ENCODE data around the gene ZMYND10. TPM values are rescaled to one million over a fixed set of nuclear protein-coding genes. Genes with fewer than 3 reads are reported as not detected.

ZMYND10 gene
- 0.48 and 1.4 TPM in 2 replicates for total RNA-seq

GRCh38 chr3:50345586-50346234 lies at the start of gene ZMYND10:
Gene ZMYND10, minus strand, starts transcription at chr3:50345732. Its CDS starts 153 bp downstream, at chr3:50345579.

DNA sequence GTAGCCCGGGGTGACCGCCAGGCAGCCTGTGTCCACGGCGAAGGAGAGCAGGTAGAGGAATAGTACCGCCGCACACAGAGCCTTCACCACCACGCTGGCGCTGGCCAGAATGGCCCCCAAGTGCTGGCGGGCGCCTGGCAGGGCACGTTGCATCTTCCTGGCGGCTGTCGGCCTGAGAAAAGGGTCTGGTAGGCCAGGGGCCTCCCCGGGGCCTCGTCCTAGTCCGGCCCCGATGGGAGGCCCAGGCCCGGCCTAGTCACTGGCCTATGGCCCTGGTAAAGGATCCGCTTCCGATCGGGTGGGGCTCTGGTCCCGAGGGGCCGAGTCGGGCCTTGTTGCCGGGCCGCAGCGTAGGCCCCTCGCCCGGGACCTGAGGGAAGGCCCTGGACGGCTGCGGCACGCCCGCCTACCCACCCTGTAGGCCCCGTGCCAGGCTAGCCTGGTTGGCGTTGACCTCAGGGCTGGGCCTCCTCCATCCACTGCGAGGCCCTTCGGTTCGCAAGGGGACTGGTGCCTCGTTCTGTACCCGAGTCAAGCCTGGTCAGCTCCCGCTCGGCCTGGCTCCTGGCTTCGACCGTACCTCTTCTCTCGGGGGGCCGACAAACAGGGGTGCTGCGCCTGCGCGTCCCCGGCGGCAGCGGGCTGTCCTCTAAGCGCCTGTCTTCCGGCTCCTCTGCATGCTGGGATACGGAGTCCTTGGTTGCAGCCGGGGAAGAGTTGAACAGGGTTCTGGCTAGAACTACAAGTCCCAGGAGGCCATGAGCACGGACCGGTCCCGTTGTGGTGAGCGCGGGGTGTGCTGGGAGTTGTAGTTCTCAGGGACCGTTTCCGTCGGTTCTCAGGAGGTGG lies 13.6 kb upstream of the ZMYND10 start, which contains the start of gene TMEM115:
Gene TMEM115 (minus strand): TSS at position 611 of the 849 bp plus-strand sequence. CDS start 458 bp downstream, at position 153.

DNA sequence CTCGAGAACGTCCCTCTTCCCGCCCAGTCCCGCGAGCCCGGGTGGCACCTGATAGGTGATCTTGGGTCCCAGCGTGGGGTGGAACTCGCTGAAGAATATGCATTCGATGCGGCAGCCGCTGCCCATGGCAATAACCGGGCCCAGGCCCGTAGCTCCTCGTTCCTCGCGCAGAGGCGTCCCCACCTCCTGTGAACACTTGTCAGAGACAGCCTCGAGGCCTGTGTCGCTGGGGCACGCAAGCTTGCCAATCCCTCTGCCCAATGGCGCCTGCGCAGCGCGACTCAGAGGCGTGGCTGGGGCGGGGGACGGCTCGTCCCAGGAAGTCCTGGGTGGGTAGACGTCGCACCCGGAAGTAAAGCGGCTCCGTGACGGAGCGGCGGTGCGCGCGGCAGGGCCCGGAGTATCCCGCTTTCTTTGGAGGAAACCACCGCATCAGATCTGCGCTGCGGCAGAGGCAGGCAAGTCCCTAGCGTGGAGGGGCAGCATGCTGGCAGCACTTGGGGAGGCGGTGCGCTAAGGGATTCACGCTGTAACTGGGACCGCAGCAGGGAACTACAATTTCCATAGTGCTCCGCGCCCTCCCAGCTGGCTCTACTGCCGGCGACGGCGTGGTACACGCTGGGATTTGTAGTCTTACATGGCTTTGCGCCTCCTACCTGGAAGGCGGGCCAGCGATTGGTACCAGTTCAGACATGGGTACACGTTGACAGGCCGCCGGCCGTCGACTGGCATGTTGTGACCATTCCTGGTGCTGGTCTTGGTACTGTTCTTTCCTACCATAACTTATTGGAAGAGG lies 5.2 kb upstream of the ZMYND10 start, which contains the start of the genes CYB561D2 and NPRL2:
Gene CYB561D2 (plus strand): TSS at position 336 of the 796 bp plus-strand sequence. CDS start 572 bp downstream, outside the sequence.
Gene NPRL2 (minus strand): TSS at position 249 of the 796 bp plus-strand sequence. CDS start 123 bp downstream, at position 126.

DNA sequence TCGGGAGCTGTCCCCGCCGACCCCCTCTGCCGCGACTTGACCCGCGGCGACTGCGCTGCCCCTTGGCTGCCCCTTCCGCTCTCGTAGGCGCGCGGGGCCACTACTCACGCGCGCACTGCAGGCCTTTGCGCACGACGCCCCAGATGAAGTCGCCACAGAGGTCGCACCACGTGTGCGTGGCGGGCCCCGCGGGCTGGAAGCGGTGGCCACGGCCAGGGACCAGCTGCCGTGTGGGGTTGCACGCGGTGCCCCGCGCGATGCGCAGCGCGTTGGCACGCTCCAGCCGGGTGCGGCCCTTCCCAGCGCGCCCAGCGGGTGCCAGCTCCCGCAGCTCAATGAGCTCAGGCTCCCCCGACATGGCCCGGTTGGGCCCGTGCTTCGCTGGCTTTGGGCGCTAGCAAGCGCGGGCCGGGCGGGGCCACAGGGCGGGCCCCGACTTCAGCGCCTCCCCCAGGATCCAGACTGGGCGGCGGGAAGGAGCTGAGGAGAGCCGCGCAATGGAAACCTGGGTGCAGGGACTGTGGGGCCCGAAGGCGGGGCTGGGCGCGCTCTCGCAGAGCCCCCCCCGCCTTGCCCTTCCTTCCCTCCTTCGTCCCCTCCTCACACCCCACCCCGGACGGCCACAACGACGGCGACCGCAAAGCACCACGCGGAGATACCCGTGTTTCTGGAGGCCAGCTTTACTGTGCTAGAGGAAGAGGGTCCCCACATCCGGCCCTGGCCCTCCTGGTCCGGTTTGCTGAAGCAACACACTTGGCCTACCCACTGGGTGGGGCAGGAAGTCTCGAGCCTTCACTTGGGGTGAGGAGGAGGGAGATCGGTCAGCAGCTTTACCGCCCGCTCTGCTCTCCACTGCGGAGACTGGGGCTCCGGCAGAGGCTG lies 4.8 kb downstream of the ZMYND10 start, which contains the start of gene RASSF1:
Gene RASSF1 (minus strand): TSS at position 389 of the 882 bp plus-strand sequence. CDS start 31 bp downstream, at position 358.

DNA sequence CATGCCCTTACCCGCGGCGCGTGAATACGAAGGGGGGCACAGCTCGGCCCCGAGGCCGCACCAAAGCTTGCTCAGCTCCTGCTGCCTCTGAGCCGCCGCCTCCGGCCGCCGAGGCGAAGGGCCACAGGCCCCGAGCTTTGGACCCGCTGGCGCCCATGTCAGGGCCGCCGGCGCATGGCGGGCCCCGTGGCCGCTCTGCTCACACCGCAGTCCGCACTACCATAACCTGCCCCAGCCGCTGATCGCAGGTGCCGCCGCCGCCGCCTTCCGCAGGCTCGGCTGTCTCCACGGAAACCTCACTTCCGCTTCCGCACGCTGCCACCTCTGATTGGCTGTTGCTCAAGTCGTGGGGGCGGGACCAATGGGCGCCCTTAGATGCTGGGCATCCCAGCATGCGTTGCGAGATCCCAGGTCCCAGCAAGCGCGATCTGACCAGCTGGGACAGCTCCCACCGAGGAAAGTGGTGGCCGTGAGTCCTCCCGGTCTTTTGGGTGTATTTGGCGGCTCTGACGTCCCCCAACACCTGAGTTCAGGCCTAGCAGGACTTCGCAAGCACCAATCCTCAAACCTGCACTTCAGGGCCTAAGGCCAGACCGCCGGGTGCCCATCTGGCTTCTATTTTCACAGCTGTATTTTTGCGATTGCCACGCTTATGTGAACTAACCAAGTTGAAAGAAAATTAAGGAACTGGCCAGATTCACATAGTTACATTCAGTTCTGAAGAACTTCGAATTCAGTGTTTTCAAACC lies 17.4 kb downstream of the ZMYND10 start, which contains the start of gene TUSC2:
Gene TUSC2 (minus strand): TSS at position 281 of the 749 bp plus-strand sequence. CDS start 124 bp downstream, at position 157.

GRCh38 chr3:50322386-50323091 lies 23.0 kb downstream of the ZMYND10 start, which contains the start of gene HYAL2:
Gene HYAL2, minus strand, starts transcription at chr3:50322745. Its CDS starts 2,256 bp downstream, at chr3:50320489.

GRCh38 chr3:50303013-50303815 lies 42.3 kb downstream of the ZMYND10 start, which contains the start of gene HYAL1:
Gene HYAL1, minus strand, starts transcription at chr3:50303574. Its CDS starts 618 bp downstream, at chr3:50302956.

DNA sequence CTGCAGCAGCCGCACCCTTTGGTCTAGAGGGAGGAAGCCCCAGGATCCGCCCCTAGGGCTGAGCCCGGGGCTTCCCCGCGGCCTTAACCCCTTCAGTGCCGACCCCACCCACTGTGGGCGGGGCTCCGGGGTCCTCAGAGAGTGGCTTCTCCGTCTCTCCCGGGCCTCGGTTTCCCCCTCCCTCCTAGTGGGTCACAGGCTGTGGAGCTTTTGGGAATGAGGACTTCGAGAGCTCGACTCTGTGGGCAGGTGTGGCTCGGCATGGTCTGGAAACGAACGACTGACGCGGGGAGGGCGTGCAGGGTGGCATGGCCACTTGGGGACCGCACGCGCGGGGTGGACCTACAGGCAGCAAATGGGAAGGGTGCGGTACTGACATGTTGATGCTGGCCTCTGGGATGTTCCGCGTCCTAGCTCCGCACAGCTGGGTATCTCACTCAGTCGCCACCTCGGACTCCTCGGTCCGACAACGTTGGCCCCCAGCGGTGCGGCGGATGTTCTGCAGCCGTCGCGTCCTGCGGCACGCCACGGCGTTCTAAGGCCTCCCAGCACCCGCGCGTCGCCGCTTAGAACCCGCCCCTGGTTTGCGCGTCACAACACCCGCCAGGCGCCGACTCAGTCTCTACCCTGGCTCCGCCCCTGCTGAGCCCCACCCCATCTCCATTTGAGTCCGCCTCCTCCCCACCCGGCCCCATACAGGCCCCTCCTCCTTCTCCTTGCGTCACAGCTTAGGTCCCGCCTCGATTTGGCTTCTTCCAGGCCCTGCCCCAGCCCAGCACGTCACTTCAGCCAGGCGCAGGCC lies 46.5 kb downstream of the ZMYND10 start, which contains the start of the genes HYAL3 and NAA80:
Gene HYAL3 (minus strand): TSS at position 570 of the 802 bp plus-strand sequence. CDS start 3,803 bp downstream, outside the sequence.
Gene NAA80 (minus strand): TSS at position 570 of the 802 bp plus-strand sequence. CDS start 1,942 bp downstream, outside the sequence.

DNA sequence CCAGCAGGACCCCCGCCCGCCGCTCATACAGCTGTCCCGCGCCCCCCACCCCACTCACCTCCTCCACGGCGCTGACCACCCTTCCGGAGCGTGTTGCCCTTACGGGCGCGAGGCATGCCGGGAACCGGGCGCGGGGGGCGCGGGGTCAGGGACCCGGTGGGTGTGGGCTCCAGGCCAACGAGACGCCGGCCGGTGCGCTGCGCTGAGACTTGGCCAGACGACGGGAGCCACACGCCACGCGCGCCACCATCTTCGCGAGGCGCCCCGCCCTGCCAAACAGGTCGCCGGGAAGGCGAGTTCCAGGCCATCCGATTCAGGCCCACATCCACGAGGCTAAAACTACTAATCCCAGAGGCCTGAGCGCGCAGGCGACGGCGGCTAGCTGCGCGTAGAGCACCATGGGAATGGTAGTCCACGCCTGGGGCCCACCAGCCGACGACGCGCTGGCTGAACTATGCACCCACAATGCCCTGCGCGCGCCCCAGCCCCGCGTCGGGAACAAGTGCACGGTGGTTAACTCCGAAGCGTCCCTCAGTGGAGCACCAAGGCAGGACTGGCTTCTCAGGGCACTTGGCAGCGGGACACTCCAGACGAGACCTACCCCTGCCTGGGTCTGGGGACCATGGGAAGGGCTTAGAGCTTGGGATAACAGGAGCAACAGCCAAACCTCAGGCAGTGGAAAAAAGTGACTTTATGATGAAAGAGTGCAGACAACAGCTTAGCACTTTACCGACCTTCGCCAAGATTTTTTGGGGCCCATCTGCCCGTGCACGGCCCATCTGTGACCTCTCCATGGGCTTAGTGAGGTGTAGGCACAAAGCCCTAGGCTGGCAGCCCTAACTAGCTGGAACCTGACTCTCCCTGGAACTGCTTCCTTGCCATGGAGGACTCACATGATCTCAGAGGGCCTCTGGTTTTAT lies 53.1 kb downstream of the ZMYND10 start, which contains the start of gene IFRD2:
Gene IFRD2 (minus strand): TSS at position 271 of the 920 bp plus-strand sequence. CDS start 155 bp downstream, at position 116.

Other genes starting within 250 kb of the ZMYND10 start
- 12.4 and 40.2 TPM in 2 replicates for gene SEMA3F, start 190.4 kb downstream of the ZMYND10 start, total RNA-seq
- gene GNAT1, start 154.1 kb downstream of the ZMYND10 start, total RNA-seq, result not detected in 2 replicates
- gene SLC38A3, start 140.5 kb downstream of the ZMYND10 start, total RNA-seq, result 0.40 TPM in 1 of 2 replicates, not detected in the other
- 137 and 271 TPM in 2 replicates for gene GNAI2, start 109.5 kb downstream of the ZMYND10 start, total RNA-seq
- gene SEMA3B, start 76.6 kb downstream of the ZMYND10 start, total RNA-seq, result 3.1 and 26.3 TPM in 2 replicates
- not detected in 2 replicates for gene LSMEM2, start 66.6 kb downstream of the ZMYND10 start, total RNA-seq
- gene IFRD2, start 53.3 kb downstream of the ZMYND10 start, total RNA-seq, result 39.0 and 86.2 TPM in 2 replicates
- gene HYAL3, start 46.3 kb downstream of the ZMYND10 start, total RNA-seq, result 7.4 and 13.4 TPM in 2 replicates
- 12.3 and 14.3 TPM in 2 replicates for gene NAA80, start 46.3 kb downstream of the ZMYND10 start, total RNA-seq
- 1.3 and 4.5 TPM in 2 replicates for gene HYAL1, start 42.2 kb downstream of the ZMYND10 start, total RNA-seq
- 68.3 and 88.3 TPM in 2 replicates for gene HYAL2, start 23.0 kb downstream of the ZMYND10 start, total RNA-seq
- gene TUSC2, start 17.5 kb downstream of the ZMYND10 start, total RNA-seq, result 17.6 and 45.5 TPM in 2 replicates
- gene RASSF1, start 4.9 kb downstream of the ZMYND10 start, total RNA-seq, result 31.2 and 42.7 TPM in 2 replicates
- 15.4 and 16.0 TPM in 2 replicates for gene NPRL2, start 5.0 kb upstream of the ZMYND10 start, total RNA-seq
- 29.9 and 33.4 TPM in 2 replicates for gene CYB561D2, start 5.1 kb upstream of the ZMYND10 start, total RNA-seq
- 59.6 and 74.7 TPM in 2 replicates for gene TMEM115, start 13.8 kb upstream of the ZMYND10 start, total RNA-seq
- gene CACNA2D2, start 157.9 kb upstream of the ZMYND10 start, total RNA-seq, result 0.08 TPM in 1 of 2 replicates, not detected in the other
- gene C3orf18, start 222.0 kb upstream of the ZMYND10 start, total RNA-seq, result 7.4 and 11.9 TPM in 2 replicates
- 13.4 and 15.6 TPM in 2 replicates for gene HEMK1, start 223.8 kb upstream of the ZMYND10 start, total RNA-seq